GM21528 (cell line): ENCODE results near the gene NOTO.
"Not testable (repeated sequence)": the region's sequence is repeated elsewhere in the genome, so short reads cannot be mapped to it uniquely, and the experiment has no call there.

ENCODE experiments used
- ATAC-seq: cut with Tn5 transposase; IDR thresholded peaks from one replicate; pipeline ENCODE4 v1.9.1; 2021; ENCODE audit warnings: mild to moderate bottlenecking, moderate library complexity; ENCODE audit not compliant: unreplicated experiment, low FRiP score

NOTO gene

GRCh38 chr2:73197579-73197978 lies 4.8 kb upstream of the NOTO start:
- ATAC-seq, result no peak

GRCh38 chr2:73200281-73200680 lies 2.1 kb upstream of the NOTO start:
- ATAC-seq, result not testable (repeated sequence)

GRCh38 chr2:73203055-73203681 lies 794 bp downstream of the NOTO start:
- no peak for ATAC-seq

- ATAC-seq, result no peak
Observed at GRCh38 chr2:73205611-73206010, 3.2 kb downstream of the NOTO start.

GRCh38 chr2:73208258-73208657 lies 5.9 kb downstream of the NOTO start:
- no peak for ATAC-seq

GRCh38 chr2:73210019-73210418 lies 7.6 kb downstream of the NOTO start:
- no peak for ATAC-seq

GRCh38 chr2:73210696-73211095 lies 8.3 kb downstream of the NOTO start:
- no peak for ATAC-seq

- no peak for ATAC-seq
Observed at GRCh38 chr2:73212098-73212447, 9.7 kb downstream of the NOTO start.

- peak; percentile 65 for ATAC-seq
Observed at GRCh38 chr2:73212448-73213176, 10.2 kb downstream of the NOTO start.

GRCh38 chr2:73214120-73215035 lies 12.0 kb downstream of the NOTO start, which contains the start of gene SMYD5:
Gene SMYD5 (plus strand): TSS chr2:73214245. CDS start chr2:73214267, 22 bp downstream.
- peak; percentile 95 for ATAC-seq

GRCh38 chr2:73215254-73215653 lies 12.9 kb downstream of the NOTO start:
- ATAC-seq, result no peak

GRCh38 chr2:73217160-73217559 lies 14.8 kb downstream of the NOTO start:
- no peak for ATAC-seq

GRCh38 chr2:73217826-73218225 lies 15.5 kb downstream of the NOTO start:
- ATAC-seq, result no peak

- no peak for ATAC-seq
Observed at GRCh38 chr2:73218298-73218697, 15.9 kb downstream of the NOTO start.

GRCh38 chr2:73223821-73224220 lies 21.4 kb downstream of the NOTO start:
- no peak for ATAC-seq

GRCh38 chr2:73225513-73226360 lies 23.4 kb downstream of the NOTO start:
- no peak for ATAC-seq

GRCh38 chr2:73227086-73227485 lies 24.7 kb downstream of the NOTO start:
- no peak for ATAC-seq

- ATAC-seq, result no peak
Observed at GRCh38 chr2:73228631-73229030, 26.3 kb downstream of the NOTO start.

GRCh38 chr2:73232403-73233153 lies 30.2 kb downstream of the NOTO start:
- ATAC-seq, result peak; percentile 17
